Gastroesophageal sphincter (tissue), 3 donors: Measurements from ENCODE around the gene CRIP2.

Experiments
- POLR2A ChIP-seq, 2 donors: fragments of 450-650 bp; IDR thresholded peaks; one replicate each; pipeline ENCODE4 v1.6.1; 2017; ENCODE audit warnings: antibody characterized with exemption in 2 of 2, mild to moderate bottlenecking in 2 of 2, moderate library complexity in 1 of 2
- TF ChIP-seq, protein P1 (sequence below), 4 experiments: fragments of 200-600 bp in 2 of 4; fragments of 450-650 bp in 2 of 4; sonication (generic) in 1 of 4; IDR thresholded peaks; one replicate each; pipeline ENCODE4 v1.5.1; 2017 to 2019; ENCODE audit warnings: antibody characterized with exemption in 4 of 4, mild to moderate bottlenecking in 2 of 4, moderate library complexity in 2 of 4

- TF ChIP-seq, protein P1, sequence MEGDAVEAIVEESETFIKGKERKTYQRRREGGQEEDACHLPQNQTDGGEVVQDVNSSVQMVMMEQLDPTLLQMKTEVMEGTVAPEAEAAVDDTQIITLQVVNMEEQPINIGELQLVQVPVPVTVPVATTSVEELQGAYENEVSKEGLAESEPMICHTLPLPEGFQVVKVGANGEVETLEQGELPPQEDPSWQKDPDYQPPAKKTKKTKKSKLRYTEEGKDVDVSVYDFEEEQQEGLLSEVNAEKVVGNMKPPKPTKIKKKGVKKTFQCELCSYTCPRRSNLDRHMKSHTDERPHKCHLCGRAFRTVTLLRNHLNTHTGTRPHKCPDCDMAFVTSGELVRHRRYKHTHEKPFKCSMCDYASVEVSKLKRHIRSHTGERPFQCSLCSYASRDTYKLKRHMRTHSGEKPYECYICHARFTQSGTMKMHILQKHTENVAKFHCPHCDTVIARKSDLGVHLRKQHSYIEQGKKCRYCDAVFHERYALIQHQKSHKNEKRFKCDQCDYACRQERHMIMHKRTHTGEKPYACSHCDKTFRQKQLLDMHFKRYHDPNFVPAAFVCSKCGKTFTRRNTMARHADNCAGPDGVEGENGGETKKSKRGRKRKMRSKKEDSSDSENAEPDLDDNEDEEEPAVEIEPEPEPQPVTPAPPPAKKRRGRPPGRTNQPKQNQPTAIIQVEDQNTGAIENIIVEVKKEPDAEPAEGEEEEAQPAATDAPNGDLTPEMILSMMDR (IDR thresholded peaks at IDR 0.05): peak in 1 of 4 experiments; percentile 11
- TF ChIP-seq POLR2A (IDR thresholded peaks at IDR 0.05): no peak
These were observed 51.5 kb downstream of the CRIP2 start, which contains the start of gene TMEM121 for GRCh38 chr14:105525861-105526775.
